PC-3 (cell line): ENCODE results near the gene ZKSCAN5.

Experiments
- CTCF ChIP-seq: fragments of 300-600 bp; sonication (generic); conservative IDR thresholded peaks from 2 replicates; pipeline ENCODE4 v1.5.1; 2017; ENCODE audit warnings: antibody characterized with exemption, low read depth, mild to moderate bottlenecking, low read length
- EZH2phosphoT487 ChIP-seq: fragments of 300-600 bp; sonication (generic); IDR thresholded peaks from 2 replicates; pipeline ENCODE4 v1.6.1; 2018; ENCODE audit warnings: mild to moderate bottlenecking, antibody characterized with exemption, low read length, borderline replicate concordance

GRCh38 chr7:99579956-99580777, 75.7 kb downstream of the ZKSCAN5 start:
- TF ChIP-seq CTCF (no peak), EZH2phosphoT487 (no peak)
